ENCODE data around the gene BSPRY. TPM values are rescaled to one million over a fixed set of nuclear protein-coding genes. Genes with fewer than 3 reads are reported as not detected.

Gene BSPRY
- total and polyA plus RNA-seq, 2 of the 13 experiments (the other 11 are each of a cell fraction or from before 2014, with no cell fraction given) = 0.09 to 0.26 TPM

GRCh38 chr9:113410207-113410864, 61.0 kb downstream of the BSPRY start, which contains the start of the genes C9orf43 and POLE3 (continued):
- TF ChIP-seq HMGXB4 (CRISPR knock-in tag; IDR thresholded peaks at IDR 0.05; ENCODE audit: borderline replicate concordance in 1 of 2, low read depth in 1 of 2) = peak in 1 of 2 experiments; percentile 80; a peak in 2 of 4 replicates
- TF ChIP-seq ZNF776 (CRISPR knock-in tag; IDR thresholded peaks at IDR 0.05) = peak; percentile 83
- TF ChIP-seq ZNF883 (CRISPR knock-in tag; IDR thresholded peaks at IDR 0.05; ENCODE audit: not compliant biosample characterization) = peak; percentile 26
- peak; percentile 71 for TF ChIP-seq ZNF441 (CRISPR knock-in tag; IDR thresholded peaks at IDR 0.05; ENCODE audit: borderline replicate concordance)
- TF ChIP-seq ZNF782 (CRISPR knock-in tag; IDR thresholded peaks at IDR 0.05; ENCODE audit: borderline replicate concordance) = peak; percentile 66; the same call in 1 of the 2 replicates
- TF ChIP-seq SMARCC2 (IDR thresholded peaks at IDR 0.05) = no peak
- TF ChIP-seq ZFP82 (CRISPR knock-in tag; IDR thresholded peaks at IDR 0.05; ENCODE audit: borderline replicate concordance) = no peak
- TF ChIP-seq TBX2 (CRISPR knock-in tag; IDR thresholded peaks at IDR 0.05; ENCODE audit: borderline replicate concordance) = peak; percentile 87
- peak; percentile 96 for TF ChIP-seq TARDBP (CRISPR knock-in tag; IDR thresholded peaks at IDR 0.05)
- TF ChIP-seq HINFP (CRISPR knock-in tag; IDR thresholded peaks at IDR 0.05; ENCODE audit: low read depth) = peak; percentile 67; the same call in 1 of the 2 replicates
- TF ChIP-seq MAFG (CRISPR knock-in tag; IDR thresholded peaks at IDR 0.05) = no peak
- 0 out of 2 replicates have a peak, but pooled peaks have one; percentile 35 for TF ChIP-seq AFF4 (CRISPR knock-in tag; IDR thresholded peaks at IDR 0.05)
- TF ChIP-seq ZNF136 (CRISPR knock-in tag; IDR thresholded peaks at IDR 0.05; ENCODE audit: low read depth) = 0 out of 2 replicates have a peak, but pooled peaks have one; percentile 22
- TF ChIP-seq XRCC5 (optimal IDR thresholded peaks at IDR 0.05; ENCODE audit: low read length) = peak; percentile 86
- peak; percentile 75 for TF ChIP-seq HOXA5 (CRISPR knock-in tag; IDR thresholded peaks at IDR 0.05)
